ENCODE data around the gene B4GALT5. TPM values are rescaled to one million over a fixed set of nuclear protein-coding genes. Genes with fewer than 3 reads are reported as not detected.

The B4GALT5 gene
- total and polyA plus RNA-seq, 7 experiments from 2014 or later = 0.14 to 23.1 (median 3.6) TPM

GRCh38 chr20:49659056-49659455 is 54.6 kb downstream of the B4GALT5 start:
- H3K4me1 ChIP-seq (ENCODE audit: control insufficient read depth in 2 of 2, insufficient read depth in 2 of 2, low read length in 2 of 2) = peaks cover 0 to 15% of the 10 kb centered on the region in 2 donors
- no peak overlapping the region for H3K27ac ChIP-seq (ENCODE audit: low read depth, low read length)
- Mint-ChIP-seq H3K9me3 (peaks cover 0 to 2% (median 0%) of the 10 kb centered on the region in 11 donors), H3K4me3 (no peak overlapping the region), H3K4me1 (peaks cover 0 to 27% (median 0%) of the 10 kb centered on the region in 7 donors), H3K27ac (no peak overlapping the region), H3K27me3 (no peaks in the 10 kb centered on the region), H3K36me3 (peaks cover 11 to 22% (median 20%) of the 10 kb centered on the region in 5 donors)
- intact Hi-C loops (cut with micrococcal nuclease) = no loop called here
- ChIA-PET CTCF (no interaction called here), POLR2A (no interaction called here)
- H3K4me3 ChIP-seq (ENCODE audit: low read length) = no peak overlapping the region
- no peaks in the 10 kb centered on the region for H3K9me3 ChIP-seq (ENCODE audit: control insufficient read depth in 2 of 3, low read length in 3 of 3)
- DNase-seq = no peak
- no peaks in the 10 kb centered on the region for H3K27me3 ChIP-seq (ENCODE audit: control insufficient read depth in 2 of 2, insufficient read depth in 2 of 2, low read length in 2 of 2)
- H3K36me3 ChIP-seq (ENCODE audit: control insufficient read depth in 2 of 3, insufficient read depth in 3 of 3, low read length in 3 of 3) = peaks cover 0 to 11% (median 0%) of the 10 kb centered on the region in 3 experiments
- ATAC-seq = no peak

- DNase-seq (no peak), ATAC-seq (no peak)
- no peak overlapping the region for H3K27ac Mint-ChIP-seq
- intact Hi-C loops (cut with micrococcal nuclease) = no loop called here
- ChIA-PET POLR2A (interaction anchor here (0.6 kb wide), 1 partner anchor 14 kb away, joined by 3 read pairs; no protein-coding TSS in a partner anchor), CTCF (no interaction called here)
- H3K4me1 Mint-ChIP-seq = peaks cover 0 to 22% (median 0%) of the 10 kb centered on the region in 7 donors
- peaks cover 14 to 27% (median 24%) of the 10 kb centered on the region in 5 donors for H3K36me3 Mint-ChIP-seq
- no peak overlapping the region for H3K27ac ChIP-seq (ENCODE audit: low read depth, low read length)
- H3K9me3 Mint-ChIP-seq = peaks cover 0 to 2% (median 0%) of the 10 kb centered on the region in 11 donors
- H3K9me3 ChIP-seq (ENCODE audit: control insufficient read depth in 2 of 3, low read length in 3 of 3) = no peaks in the 10 kb centered on the region
- peaks cover 0 to 15% (median 0%) of the 10 kb centered on the region in 3 experiments for H3K36me3 ChIP-seq (ENCODE audit: control insufficient read depth in 2 of 3, insufficient read depth in 3 of 3, low read length in 3 of 3)
- no peaks in the 10 kb centered on the region for H3K27me3 ChIP-seq (ENCODE audit: control insufficient read depth in 2 of 2, insufficient read depth in 2 of 2, low read length in 2 of 2)
- H3K4me3 Mint-ChIP-seq = no peak overlapping the region
- H3K4me1 ChIP-seq (ENCODE audit: control insufficient read depth in 2 of 2, insufficient read depth in 2 of 2, low read length in 2 of 2) = peaks cover 0 to 15% of the 10 kb centered on the region in 2 donors
- H3K27me3 Mint-ChIP-seq = no peaks in the 10 kb centered on the region
- no peak overlapping the region for H3K4me3 ChIP-seq (ENCODE audit: low read length)
Observed at GRCh38 chr20:49658508-49658907, 55.2 kb downstream of the B4GALT5 start.

- Histone ChIP-seq H3K9me3 (ENCODE audit: control insufficient read depth in 2 of 3, low read length in 3 of 3) (no peaks in the 10 kb centered on the region), H3K27me3 (ENCODE audit: control insufficient read depth in 2 of 2, insufficient read depth in 2 of 2, low read length in 2 of 2) (no peaks in the 10 kb centered on the region), H3K36me3 (ENCODE audit: control insufficient read depth in 2 of 3, insufficient read depth in 3 of 3, low read length in 3 of 3) (peaks cover 0 to 20% (median 4%) of the 10 kb centered on the region in 3 experiments), H3K4me3 (ENCODE audit: low read length) (no peak overlapping the region), H3K27ac (ENCODE audit: low read depth, low read length) (no peak overlapping the region), H3K4me1 (ENCODE audit: control insufficient read depth in 2 of 2, insufficient read depth in 2 of 2, low read length in 2 of 2) (peaks cover 0 to 6% of the 10 kb centered on the region in 2 donors)
- no peak for ATAC-seq
- peak overlapping the region in 1 of 9 donors; percentile 20 for H3K27ac Mint-ChIP-seq
- peaks cover 16 to 35% (median 28%) of the 10 kb centered on the region in 5 donors for H3K36me3 Mint-ChIP-seq
- intact Hi-C loops (cut with micrococcal nuclease) = no loop called here
- ChIA-PET POLR2A (no interaction called here), CTCF (no interaction called here)
- no peak for DNase-seq
- H3K9me3 Mint-ChIP-seq = peaks cover 0 to 2% (median 0%) of the 10 kb centered on the region in 11 donors
- no peak overlapping the region for H3K4me3 Mint-ChIP-seq
- no peaks in the 10 kb centered on the region for H3K27me3 Mint-ChIP-seq
- peaks cover 0 to 16% (median 0%) of the 10 kb centered on the region in 7 donors for H3K4me1 Mint-ChIP-seq
Observed at GRCh38 chr20:49657118-49657901, 56.4 kb downstream of the B4GALT5 start.

DNA sequence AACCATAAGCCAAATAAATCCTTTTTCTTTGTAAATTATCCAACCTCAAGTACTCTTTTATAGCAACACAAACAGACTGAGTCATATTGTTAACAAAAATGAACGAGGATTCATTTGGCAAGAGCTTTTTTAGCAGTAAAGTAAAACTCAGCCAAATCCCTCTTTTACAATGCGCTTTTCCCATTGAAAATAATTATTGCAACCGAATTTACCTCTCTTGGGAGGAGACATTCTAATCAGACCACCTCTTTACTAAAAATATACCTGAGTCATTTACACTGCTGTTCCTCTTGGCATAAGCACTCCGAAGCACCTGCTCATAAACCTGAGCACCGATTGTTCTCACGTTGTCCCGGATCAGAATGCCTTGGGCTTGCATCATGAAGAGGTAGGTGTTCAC is 57.4 kb downstream of the B4GALT5 start:
- Mint-ChIP-seq H3K36me3 (peaks cover 16 to 35% (median 28%) of the 10 kb centered on the region in 5 donors), H3K9me3 (peaks cover 0 to 2% (median 0%) of the 10 kb centered on the region in 11 donors), H3K4me1 (peaks cover 0 to 11% (median 0%) of the 10 kb centered on the region in 7 donors), H3K27me3 (no peaks in the 10 kb centered on the region), H3K4me3 (no peak overlapping the region), H3K27ac (peak overlapping the region in 1 of 9 donors; percentile 49)
- Histone ChIP-seq H3K27ac (ENCODE audit: low read depth, low read length) (no peak overlapping the region), H3K36me3 (ENCODE audit: control insufficient read depth in 2 of 3, insufficient read depth in 3 of 3, low read length in 3 of 3) (peaks cover 0 to 20% (median 4%) of the 10 kb centered on the region in 3 experiments), H3K4me1 (ENCODE audit: control insufficient read depth in 2 of 2, insufficient read depth in 2 of 2, low read length in 2 of 2) (no peaks in the 10 kb centered on the region), H3K9me3 (ENCODE audit: control insufficient read depth in 2 of 3, low read length in 3 of 3) (no peaks in the 10 kb centered on the region), H3K27me3 (ENCODE audit: control insufficient read depth in 2 of 2, insufficient read depth in 2 of 2, low read length in 2 of 2) (no peaks in the 10 kb centered on the region), H3K4me3 (ENCODE audit: low read length) (no peak overlapping the region)
- DNase-seq = no peak
- ChIA-PET POLR2A (no interaction called here), CTCF (no interaction called here)
- intact Hi-C loops (cut with micrococcal nuclease) = no loop called here
- no peak for ATAC-seq

DNA sequence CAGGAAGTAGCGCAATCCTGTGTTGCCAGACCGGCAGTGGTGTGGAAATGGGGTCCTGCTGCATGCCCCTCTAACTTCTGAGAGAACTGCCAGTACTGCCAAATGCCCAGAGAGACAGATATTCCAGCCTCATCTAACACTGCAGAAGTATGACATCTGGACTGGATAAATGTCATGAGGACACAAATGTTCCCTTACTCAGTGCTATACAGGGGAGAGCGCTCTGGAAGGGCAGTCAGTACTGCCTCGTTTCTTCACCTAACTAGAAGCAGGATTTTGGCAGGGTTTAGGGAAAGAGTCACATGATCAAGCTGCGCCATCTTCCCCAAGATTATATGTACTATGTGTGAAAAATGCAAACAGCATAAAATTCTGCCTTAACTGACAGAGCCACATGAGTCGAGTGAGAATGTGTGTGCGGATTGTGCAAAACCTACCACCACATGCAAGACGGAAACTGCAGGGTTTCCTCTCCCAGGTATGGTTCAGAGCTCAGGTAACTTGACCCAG is 59.7 kb downstream of the B4GALT5 start:
- H3K27ac Mint-ChIP-seq = no peak overlapping the region
- Histone ChIP-seq H3K9me3 (ENCODE audit: control insufficient read depth in 2 of 3, low read length in 3 of 3) (no peaks in the 10 kb centered on the region), H3K4me3 (ENCODE audit: low read length) (no peak overlapping the region), H3K36me3 (ENCODE audit: control insufficient read depth in 2 of 3, insufficient read depth in 3 of 3, low read length in 3 of 3) (peaks cover 0 to 20% (median 4%) of the 10 kb centered on the region in 3 experiments), H3K27ac (ENCODE audit: low read depth, low read length) (no peak overlapping the region), H3K4me1 (ENCODE audit: control insufficient read depth in 2 of 2, insufficient read depth in 2 of 2, low read length in 2 of 2) (no peaks in the 10 kb centered on the region), H3K27me3 (ENCODE audit: control insufficient read depth in 2 of 2, insufficient read depth in 2 of 2, low read length in 2 of 2) (no peaks in the 10 kb centered on the region)
- POLR2A ChIA-PET = no interaction called here
- peaks cover 0 to 2% (median 0%) of the 10 kb centered on the region in 11 donors for H3K9me3 Mint-ChIP-seq
- peaks cover 16 to 39% (median 28%) of the 10 kb centered on the region in 5 donors for H3K36me3 Mint-ChIP-seq
- H3K4me3 Mint-ChIP-seq = no peak overlapping the region
- ATAC-seq = no peak
- intact Hi-C loops (cut with micrococcal nuclease) = no loop called here
- DNase-seq = no peak
- no peaks in the 10 kb centered on the region for H3K27me3 Mint-ChIP-seq
- peaks cover 0 to 11% (median 0%) of the 10 kb centered on the region in 7 donors for H3K4me1 Mint-ChIP-seq
- CTCF ChIA-PET = no interaction called here

DNA sequence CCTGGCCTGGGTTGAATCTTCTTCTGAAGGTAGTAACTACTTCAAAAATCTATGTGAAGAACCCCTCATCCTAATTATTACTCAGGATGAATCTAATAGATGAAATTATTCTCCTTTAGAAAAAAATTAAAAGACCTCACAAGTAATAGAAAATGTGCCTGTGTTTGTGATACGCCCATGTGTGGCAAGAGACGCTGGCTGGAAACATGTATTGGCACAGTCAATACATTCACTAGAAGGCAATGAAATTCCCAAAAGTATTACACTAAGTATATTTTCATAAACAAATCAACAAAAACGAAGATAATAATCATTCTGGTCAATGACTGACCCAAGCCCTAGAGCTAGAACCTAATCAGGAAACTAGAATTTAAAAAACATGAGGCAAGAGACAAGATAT is 64.0 kb downstream of the B4GALT5 start:
- peaks cover 18 to 46% (median 26%) of the 10 kb centered on the region in 5 donors for H3K36me3 Mint-ChIP-seq
- no peak overlapping the region for H3K27ac ChIP-seq (ENCODE audit: low read depth, low read length)
- H3K4me1 ChIP-seq (ENCODE audit: control insufficient read depth in 2 of 2, insufficient read depth in 2 of 2, low read length in 2 of 2) = no peaks in the 10 kb centered on the region
- intact Hi-C loops (cut with micrococcal nuclease) = no loop called here
- H3K9me3 ChIP-seq (ENCODE audit: control insufficient read depth in 2 of 3, low read length in 3 of 3) = no peaks in the 10 kb centered on the region
- ChIA-PET CTCF (no interaction called here), POLR2A (no interaction called here)
- ATAC-seq (no peak), DNase-seq (no peak)
- H3K27me3 ChIP-seq (ENCODE audit: control insufficient read depth in 2 of 2, insufficient read depth in 2 of 2, low read length in 2 of 2) = no peaks in the 10 kb centered on the region
- peak overlapping the region in 1 of 9 donors; percentile 4 for H3K27ac Mint-ChIP-seq
- H3K27me3 Mint-ChIP-seq = no peaks in the 10 kb centered on the region
- H3K36me3 ChIP-seq (ENCODE audit: control insufficient read depth in 2 of 3, insufficient read depth in 3 of 3, low read length in 3 of 3) = peaks cover 0 to 26% (median 4%) of the 10 kb centered on the region in 3 experiments
- H3K4me3 Mint-ChIP-seq = no peak overlapping the region
- no peaks in the 10 kb centered on the region for H3K9me3 Mint-ChIP-seq
- peaks cover 0 to 3% (median 0%) of the 10 kb centered on the region in 7 donors for H3K4me1 Mint-ChIP-seq
- no peak overlapping the region for H3K4me3 ChIP-seq (ENCODE audit: low read length)
